Peyer's patch (tissue), 4 donors: ENCODE data around the gene EBF4. TPM values are rescaled to one million over a fixed set of nuclear protein-coding genes. Genes with fewer than 3 reads are reported as not detected.

ENCODE experiments used
- DNase-seq, 3 donors: peaks; one replicate each; pipeline ENCODE4 v3.0.0-alpha.2; 2017 to 2019
- H3K27ac ChIP-seq, 4 donors: fragments of 200-600 bp; sonication (generic); one replicate each; pipeline ENCODE4 v1.5.1; 2016 to 2019
- H3K27me3 ChIP-seq, 2 donors: fragments of 200-600 bp; sonication (generic); one replicate each; pipeline ENCODE4 v1.5.1; 2019
- H3K36me3 ChIP-seq, 3 donors: fragments of 200-600 bp; sonication (generic); one replicate each; pipeline ENCODE4 v1.5.1; 2016 to 2019
- H3K4me1 ChIP-seq, 4 donors: fragments of 200-600 bp; sonication (generic); one replicate each; pipeline ENCODE4 v1.5.1; 2016 to 2019
- H3K4me3 ChIP-seq, 4 donors: fragments of 200-600 bp; sonication (generic); 1 replicate in 3 of 4; 2 replicates in 1 of 4; pipeline ENCODE4 v1.5.1; 2016 to 2019; ENCODE audit warnings: mild to moderate bottlenecking in 1 of 4
- H3K9me3 ChIP-seq, 4 donors: fragments of 200-600 bp; sonication (generic); one replicate each; pipeline ENCODE4 v1.5.1; 2016 to 2019; ENCODE audit warnings: mild to moderate bottlenecking in 1 of 4
- CTCF ChIP-seq, 6 experiments: fragments of 450-650 bp in 4 of 6; fragments of 200-600 bp in 2 of 6; sonication (generic) in 1 of 6; IDR thresholded peaks; one replicate each; pipeline ENCODE4 v1.5.1; 2017 to 2019; ENCODE audit warnings: antibody characterized with exemption in 6 of 6, mild to moderate bottlenecking in 3 of 6, moderate library complexity in 1 of 6
- POLR2A ChIP-seq, 2 donors: fragments of 450-650 bp; IDR thresholded peaks; one replicate each; pipeline ENCODE4 v1.5.1; 2017; ENCODE audit warnings: antibody characterized with exemption in 2 of 2, mild to moderate bottlenecking in 2 of 2, moderate library complexity in 2 of 2
- total RNA-seq, 4 donors: library from RNA; depleted of rRNA; stranded (reverse); fragments of >200 nt; gene quantifications; one replicate each; pipeline ENCODE4 v1.1.0, GENCODE V29; 2016

The EBF4 gene
- total RNA-seq, 4 donors from 2014 or later, result 1.4 to 17.3 (median 5.1) TPM

GRCh38 chr20:2696646-2697045 lies 4.1 kb downstream of the EBF4 start:
- no peak overlapping the region for H3K27ac ChIP-seq
- peaks cover 0 to 17% (median 3%) of the 10 kb centered on the region in 4 donors for H3K4me1 ChIP-seq
- no peak overlapping the region for H3K4me3 ChIP-seq
- TF ChIP-seq POLR2A (IDR thresholded peaks at IDR 0.05) (no peak), CTCF (IDR thresholded peaks at IDR 0.05) (no peak)
- H3K36me3 ChIP-seq, result no peaks in the 10 kb centered on the region
- DNase-seq, result peak in 1 of 3 donors; percentile 27
- no peaks in the 10 kb centered on the region for H3K9me3 ChIP-seq
- peaks cover 0 to 15% of the 10 kb centered on the region in 2 donors for H3K27me3 ChIP-seq

GRCh38 chr20:2697768-2698167 lies 5.2 kb downstream of the EBF4 start:
- Histone ChIP-seq H3K4me1 (peaks cover 0 to 10% (median 3%) of the 10 kb centered on the region in 4 donors), H3K9me3 (no peaks in the 10 kb centered on the region), H3K36me3 (no peaks in the 10 kb centered on the region), H3K27ac (no peak overlapping the region), H3K27me3 (peaks cover 0 to 15% of the 10 kb centered on the region in 2 donors), H3K4me3 (no peak overlapping the region)
- peak in 1 of 3 donors; percentile 9 for DNase-seq
- TF ChIP-seq CTCF (IDR thresholded peaks at IDR 0.05) (no peak), POLR2A (IDR thresholded peaks at IDR 0.05) (no peak)

- Histone ChIP-seq H3K4me1 (peaks cover 0 to 9% (median 3%) of the 10 kb centered on the region in 4 donors), H3K27me3 (peaks cover 0 to 13% of the 10 kb centered on the region in 2 donors), H3K9me3 (no peaks in the 10 kb centered on the region), H3K27ac (no peak overlapping the region), H3K4me3 (no peak overlapping the region), H3K36me3 (no peaks in the 10 kb centered on the region)
- TF ChIP-seq CTCF (IDR thresholded peaks at IDR 0.05) (no peak), POLR2A (IDR thresholded peaks at IDR 0.05) (no peak)
- no peak for DNase-seq
Observed at GRCh38 chr20:2698186-2698817, 5.7 kb downstream of the EBF4 start.

- Histone ChIP-seq H3K4me3 (no peak overlapping the region), H3K9me3 (no peaks in the 10 kb centered on the region), H3K4me1 (peaks cover 0 to 3% (median 0%) of the 10 kb centered on the region in 4 donors), H3K27me3 (peaks cover 0 to 7% of the 10 kb centered on the region in 2 donors), H3K36me3 (no peaks in the 10 kb centered on the region), H3K27ac (no peak overlapping the region)
- TF ChIP-seq POLR2A (IDR thresholded peaks at IDR 0.05) (no peak), CTCF (IDR thresholded peaks at IDR 0.05) (no peak)
- DNase-seq, result no peak
Observed at GRCh38 chr20:2698912-2699311, 6.3 kb downstream of the EBF4 start.

GRCh38 chr20:2699775-2700413 lies 7.3 kb downstream of the EBF4 start:
- DNase-seq, result peak in 1 of 3 donors; percentile 24
- Histone ChIP-seq H3K27ac (no peak overlapping the region), H3K27me3 (no peaks in the 10 kb centered on the region), H3K4me3 (no peak overlapping the region), H3K36me3 (no peaks in the 10 kb centered on the region), H3K4me1 (no peaks in the 10 kb centered on the region), H3K9me3 (no peaks in the 10 kb centered on the region)
- TF ChIP-seq CTCF (IDR thresholded peaks at IDR 0.05) (no peak), POLR2A (IDR thresholded peaks at IDR 0.05) (no peak)
